Measurements from ENCODE around the gene NYAP1. TPM values are rescaled to one million over a fixed set of nuclear protein-coding genes. Genes with fewer than 3 reads are reported as not detected.

Gene NYAP1
- total RNA-seq: 1 to 10 TPM in 3 of 4 donors, under 1 TPM in 1; 0.39 to 2.1 (median 1.5) TPM

- WGBS, 2 donors: 31 to 36% methylated on average over 24 to 33 of the region's 45 CpGs
- H3K4me3 ChIP-seq (ENCODE audit: low read depth, poor library complexity, severe bottlenecking): peak within 1 kb of the TSS; percentile 9
- TF ChIP-seq CTCF (IDR thresholded peaks at IDR 0.05): no peak
- TF ChIP-seq POLR2A (IDR thresholded peaks at IDR 0.05): no peak
- peak in 1 of 2 donors; percentile 91 for DNase-seq (ENCODE audit: low spot score in 2 of 2)
- intact Hi-C loops (cut with DNase I; ENCODE audit: low total_unique reads): loop anchor here (5.0 kb wide), 1 partner anchor 203 kb away; no protein-coding TSS in a partner anchor
Measured at GRCh38 chr7:100483722-100484672, at the start of gene NYAP1. Gene NYAP1, plus strand, starts transcription at chr7:100483927. Its CDS starts 1,385 bp downstream, at chr7:100485312.

GRCh38 chr7:100434297-100435144 lies 49.2 kb upstream of the NYAP1 start:
- no peak overlapping the region for H3K4me3 ChIP-seq (ENCODE audit: low read depth, poor library complexity, severe bottlenecking)
- no peak for TF ChIP-seq CTCF (IDR thresholded peaks at IDR 0.05)
- no peak for TF ChIP-seq POLR2A (IDR thresholded peaks at IDR 0.05)
- peak in 1 of 2 donors; percentile 79 for DNase-seq (ENCODE audit: low spot score in 2 of 2)
- WGBS, 2 donors: 81 to 86% methylated on average over 22 of the region's 22 CpGs
- intact Hi-C loops (cut with DNase I; ENCODE audit: low total_unique reads): no loop called here

- intact Hi-C loops (cut with DNase I; ENCODE audit: low total_unique reads): no loop called here
- peak in 1 of 2 donors; percentile 91 for DNase-seq (ENCODE audit: low spot score in 2 of 2)
- WGBS, 2 donors: 2% methylated on average over 62 to 66 of the region's 81 CpGs
- peak overlapping the region; percentile 85 for H3K4me3 ChIP-seq (ENCODE audit: low read depth, poor library complexity, severe bottlenecking)
- TF ChIP-seq POLR2A (IDR thresholded peaks at IDR 0.05): no peak
- TF ChIP-seq CTCF (IDR thresholded peaks at IDR 0.05): no peak
Measured at GRCh38 chr7:100435401-100436304, 48.1 kb upstream of the NYAP1 start.

- intact Hi-C loops (cut with DNase I; ENCODE audit: low total_unique reads): no loop called here
- whole genome bisulfite sequencing, 2 donors: 86 to 87% methylated on average over 28 of the region's 28 CpGs
Measured at GRCh38 chr7:100437150-100438100, 46.3 kb upstream of the NYAP1 start.

More at GRCh38 chr7:100437150-100438100, 46.3 kb upstream of the NYAP1 start:
- no peak overlapping the region for H3K4me3 ChIP-seq (ENCODE audit: low read depth, poor library complexity, severe bottlenecking)
- DNase-seq (ENCODE audit: low spot score in 2 of 2): peak in 1 of 2 donors; percentile 87
- TF ChIP-seq CTCF (IDR thresholded peaks at IDR 0.05) (no peak), POLR2A (IDR thresholded peaks at IDR 0.05) (no peak)

Data from lower leg skin (tissue), 4 donors.